ENCODE measurements around the gene MYH7.

Gene MYH7

DNA sequence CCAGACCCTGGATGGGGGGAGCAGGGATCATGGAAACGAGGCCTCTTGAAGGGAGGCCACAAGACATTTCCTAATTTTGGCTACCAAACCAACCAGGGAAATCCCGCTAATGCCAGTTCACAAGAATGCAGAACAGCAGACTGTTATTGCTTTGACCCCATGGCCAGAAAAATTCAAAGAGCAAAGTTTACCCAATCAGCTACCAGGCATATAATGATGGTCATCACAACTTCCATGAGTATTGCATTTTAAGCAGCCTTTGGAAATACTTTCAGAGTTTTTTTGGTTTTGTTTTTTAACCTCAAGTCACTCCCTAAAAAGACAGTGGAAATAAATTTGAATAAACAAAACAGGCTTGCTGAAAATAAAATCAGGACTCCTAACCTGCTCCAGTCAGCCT is 63.0 kb downstream of the MYH7 start, which contains the start of gene IL25:
TSS of gene IL25 (plus strand) at position 301 of the 400 bp plus-strand sequence.
- no peaks in the 10 kb centered on the region for H3K36me3 ChIP-seq (ENCODE audit: control insufficient read depth, insufficient read depth, low read length, severe bottlenecking)
- no peak for DNase-seq (ENCODE audit: low read depth)
- peaks cover 51% of the 10 kb centered on the region for H3K27me3 ChIP-seq (replicated peaks; ENCODE audit: control insufficient read depth, insufficient read depth, low read length)
- no peak within 1 kb of the TSS for H3K4me3 ChIP-seq (ENCODE audit: low read length)
- no peaks in the 10 kb centered on the region for H3K9me3 ChIP-seq (ENCODE audit: control insufficient read depth, low read length)
- no peak within 1 kb of the TSS for H3K9ac ChIP-seq (ENCODE audit: low read length)
- H3K4me1 ChIP-seq (ENCODE audit: control insufficient read depth, insufficient read depth, low read length) = no peaks in the 10 kb centered on the region

DNA sequence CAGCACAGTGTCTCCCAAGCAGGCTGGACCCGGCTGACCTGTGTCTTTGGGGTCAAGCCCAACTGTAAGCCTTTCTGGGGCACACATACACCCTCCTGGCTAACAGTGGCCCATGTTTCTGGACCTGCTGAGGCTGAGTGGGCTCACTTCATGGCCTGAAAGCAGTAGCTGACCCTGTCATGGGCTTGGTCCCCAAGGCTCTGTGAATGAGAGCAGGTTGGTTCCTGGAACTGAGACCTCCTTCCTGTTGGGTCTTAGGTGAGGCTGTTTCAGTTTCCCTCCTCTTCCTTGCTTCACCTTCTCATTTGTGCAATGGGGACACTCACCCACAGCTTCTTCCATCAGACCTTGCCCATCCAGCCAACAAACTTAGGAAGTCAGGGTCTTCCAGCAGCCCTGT is 63.6 kb downstream of the MYH7 start:
- H3K4me1 ChIP-seq (ENCODE audit: control insufficient read depth, insufficient read depth, low read length) = no peaks in the 10 kb centered on the region
- H3K9ac ChIP-seq (ENCODE audit: low read length) = no peak overlapping the region
- no peaks in the 10 kb centered on the region for H3K36me3 ChIP-seq (ENCODE audit: control insufficient read depth, insufficient read depth, low read length, severe bottlenecking)
- no peak overlapping the region for H3K4me3 ChIP-seq (ENCODE audit: low read length)
- peaks cover 49% of the 10 kb centered on the region for H3K27me3 ChIP-seq (replicated peaks; ENCODE audit: control insufficient read depth, insufficient read depth, low read length)
- DNase-seq (ENCODE audit: low read depth) = no peak
- no peaks in the 10 kb centered on the region for H3K9me3 ChIP-seq (ENCODE audit: control insufficient read depth, low read length)

DNA sequence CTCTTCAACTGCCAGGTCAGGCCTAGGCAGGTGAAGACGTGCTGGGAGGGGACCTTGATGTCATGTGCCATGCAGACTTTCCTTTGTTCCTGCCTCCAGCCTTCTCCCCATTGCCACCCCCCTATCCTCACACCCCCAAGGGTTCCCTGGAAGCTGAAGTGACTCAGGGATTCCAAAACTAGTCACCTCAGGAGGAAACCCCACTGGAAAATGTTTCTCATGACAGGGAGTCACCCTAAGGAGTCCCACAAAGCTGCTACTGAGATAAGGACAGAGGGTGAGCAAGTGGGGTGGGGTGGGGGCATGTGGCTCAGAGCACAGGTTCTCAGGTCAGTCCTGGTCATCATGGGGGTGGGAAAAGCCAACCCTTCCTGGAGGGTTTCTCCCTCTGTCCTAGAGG is 65.2 kb downstream of the MYH7 start:
- H3K9me3 ChIP-seq (ENCODE audit: control insufficient read depth, low read length) = no peaks in the 10 kb centered on the region
- H3K27me3 ChIP-seq (replicated peaks; ENCODE audit: control insufficient read depth, insufficient read depth, low read length) = peaks cover 36% of the 10 kb centered on the region
- H3K4me3 ChIP-seq (ENCODE audit: low read length) = no peak overlapping the region
- no peak overlapping the region for H3K9ac ChIP-seq (ENCODE audit: low read length)
- DNase-seq (ENCODE audit: low read depth) = no peak
- no peaks in the 10 kb centered on the region for H3K36me3 ChIP-seq (ENCODE audit: control insufficient read depth, insufficient read depth, low read length, severe bottlenecking)
- H3K4me1 ChIP-seq (ENCODE audit: control insufficient read depth, insufficient read depth, low read length) = no peaks in the 10 kb centered on the region

DNA sequence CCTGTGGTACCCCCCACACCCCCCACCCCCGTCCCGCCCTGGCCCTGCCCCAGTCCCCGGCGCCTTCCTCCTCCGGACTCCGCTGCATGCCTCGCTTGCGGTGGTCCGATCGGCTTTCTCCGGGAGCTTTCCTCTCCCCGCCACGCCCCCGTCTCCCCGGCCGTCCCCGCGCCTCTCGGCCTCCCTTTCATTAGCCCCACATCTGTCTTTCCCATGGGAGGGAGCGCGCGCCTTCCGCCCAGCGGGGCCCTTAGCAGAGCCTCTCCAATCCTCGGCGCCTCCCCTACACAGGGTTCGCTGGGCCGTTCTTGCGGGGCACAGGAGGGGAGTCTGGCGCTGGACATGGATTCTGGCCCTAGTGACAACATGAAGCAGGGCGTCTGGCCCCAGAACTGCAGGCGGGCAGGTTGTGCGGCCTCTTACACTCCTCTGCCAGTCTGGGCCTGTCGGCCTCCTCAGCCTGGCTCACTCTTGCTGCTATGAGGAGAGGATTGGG is 69.0 kb downstream of the MYH7 start:
- H3K27me3 ChIP-seq (replicated peaks; ENCODE audit: control insufficient read depth, insufficient read depth, low read length) = peaks cover 34% of the 10 kb centered on the region
- no peaks in the 10 kb centered on the region for H3K4me1 ChIP-seq (ENCODE audit: control insufficient read depth, insufficient read depth, low read length)
- H3K4me3 ChIP-seq (ENCODE audit: low read length) = no peak overlapping the region
- peak; percentile 95 for DNase-seq (ENCODE audit: low read depth)
- H3K36me3 ChIP-seq (ENCODE audit: control insufficient read depth, insufficient read depth, low read length, severe bottlenecking) = no peaks in the 10 kb centered on the region
- H3K9ac ChIP-seq (ENCODE audit: low read length) = no peak overlapping the region
- no peaks in the 10 kb centered on the region for H3K9me3 ChIP-seq (ENCODE audit: control insufficient read depth, low read length)

DNA sequence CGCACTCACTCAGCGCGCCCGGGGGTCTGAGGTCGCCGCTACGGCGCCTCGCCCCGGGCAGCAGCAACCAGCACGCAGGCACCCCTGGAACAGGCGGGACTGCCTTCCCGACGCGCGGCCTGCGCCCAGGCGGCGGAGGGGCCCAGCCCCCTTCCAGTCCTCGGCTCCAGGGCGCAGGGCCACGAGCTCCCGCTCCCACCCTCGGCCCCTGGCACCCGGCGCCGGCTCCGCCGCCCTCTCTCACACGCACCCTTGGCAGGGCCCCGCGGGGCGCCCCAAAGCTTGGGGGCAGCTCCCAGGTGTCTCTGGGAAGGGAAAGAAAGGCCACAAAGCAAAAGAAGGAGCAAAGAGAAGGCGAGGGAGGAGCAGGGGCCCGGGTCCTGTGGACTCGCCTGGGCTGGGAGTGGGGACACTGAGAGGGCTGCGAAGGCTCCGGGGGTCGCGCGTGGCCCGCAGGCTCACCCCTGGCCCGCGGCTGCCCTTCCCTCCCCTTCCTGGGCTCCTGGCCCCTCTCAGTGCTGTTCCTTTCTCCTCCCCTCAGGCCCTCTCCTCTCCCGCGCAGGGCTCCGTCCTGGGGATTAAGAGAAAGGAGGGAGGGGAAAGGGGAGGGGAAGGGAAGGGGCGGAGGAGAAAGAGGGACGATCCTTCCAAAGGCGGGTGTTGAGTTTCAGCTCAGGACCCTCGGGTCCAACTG is 69.6 kb downstream of the MYH7 start:
- Histone ChIP-seq H3K9ac (ENCODE audit: low read length) (peak overlapping the region; percentile 59), H3K4me3 (ENCODE audit: low read length) (peak overlapping the region; percentile 48), H3K27me3 (replicated peaks; ENCODE audit: control insufficient read depth, insufficient read depth, low read length) (peaks cover 34% of the 10 kb centered on the region), H3K4me1 (ENCODE audit: control insufficient read depth, insufficient read depth, low read length) (no peaks in the 10 kb centered on the region), H3K9me3 (ENCODE audit: control insufficient read depth, low read length) (no peaks in the 10 kb centered on the region), H3K36me3 (ENCODE audit: control insufficient read depth, insufficient read depth, low read length, severe bottlenecking) (no peaks in the 10 kb centered on the region)
- DNase-seq (ENCODE audit: low read depth) = peak; percentile 90

DNA sequence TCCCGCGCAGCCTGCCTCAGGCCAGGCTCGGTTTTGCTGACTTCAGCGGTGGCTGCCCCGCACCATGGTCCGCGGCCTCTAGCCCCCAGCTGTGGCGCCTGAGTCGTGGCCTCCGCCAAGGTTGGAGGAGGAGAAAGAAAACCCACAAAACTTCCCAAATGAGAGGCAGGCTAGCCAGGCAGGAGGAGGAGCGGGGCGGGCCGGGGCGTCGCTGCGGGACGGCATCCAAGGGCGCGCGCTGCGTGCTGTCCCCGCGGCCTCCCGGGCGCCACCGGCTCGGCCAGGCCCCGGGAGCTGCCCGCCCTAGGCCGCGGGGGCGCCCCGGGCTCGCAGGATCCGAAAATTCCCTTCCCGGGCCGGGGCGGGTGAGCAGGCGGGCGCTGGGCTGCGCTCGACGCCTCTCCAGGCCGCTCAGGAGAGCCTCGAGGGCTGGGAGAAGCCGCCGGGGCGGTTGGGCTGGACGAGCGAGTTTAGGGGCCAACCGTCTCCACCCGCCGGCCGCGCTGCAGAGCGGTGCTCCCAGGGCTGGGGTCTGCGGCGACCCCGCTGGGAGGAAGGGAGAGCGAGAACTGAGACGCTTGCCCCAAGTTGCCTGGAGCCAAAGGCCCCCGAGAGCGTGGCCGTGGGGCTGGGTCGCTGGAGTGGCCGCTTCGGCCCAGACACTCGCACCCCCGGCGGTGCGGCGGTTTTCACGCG is 70.3 kb downstream of the MYH7 start, which contains the start of gene EFS:
TSS of gene EFS (minus strand) at position 137 of the 696 bp plus-strand sequence. CDS start 147 bp downstream, outside the sequence.
- peak; percentile 71 for DNase-seq (ENCODE audit: low read depth)
- Histone ChIP-seq H3K4me1 (ENCODE audit: control insufficient read depth, insufficient read depth, low read length) (no peaks in the 10 kb centered on the region), H3K27me3 (replicated peaks; ENCODE audit: control insufficient read depth, insufficient read depth, low read length) (peaks cover 27% of the 10 kb centered on the region), H3K4me3 (ENCODE audit: low read length) (peak within 1 kb of the TSS; percentile 56), H3K9me3 (ENCODE audit: control insufficient read depth, low read length) (no peaks in the 10 kb centered on the region), H3K9ac (ENCODE audit: low read length) (peak within 1 kb of the TSS; percentile 75), H3K36me3 (ENCODE audit: control insufficient read depth, insufficient read depth, low read length, severe bottlenecking) (no peaks in the 10 kb centered on the region)

DNA sequence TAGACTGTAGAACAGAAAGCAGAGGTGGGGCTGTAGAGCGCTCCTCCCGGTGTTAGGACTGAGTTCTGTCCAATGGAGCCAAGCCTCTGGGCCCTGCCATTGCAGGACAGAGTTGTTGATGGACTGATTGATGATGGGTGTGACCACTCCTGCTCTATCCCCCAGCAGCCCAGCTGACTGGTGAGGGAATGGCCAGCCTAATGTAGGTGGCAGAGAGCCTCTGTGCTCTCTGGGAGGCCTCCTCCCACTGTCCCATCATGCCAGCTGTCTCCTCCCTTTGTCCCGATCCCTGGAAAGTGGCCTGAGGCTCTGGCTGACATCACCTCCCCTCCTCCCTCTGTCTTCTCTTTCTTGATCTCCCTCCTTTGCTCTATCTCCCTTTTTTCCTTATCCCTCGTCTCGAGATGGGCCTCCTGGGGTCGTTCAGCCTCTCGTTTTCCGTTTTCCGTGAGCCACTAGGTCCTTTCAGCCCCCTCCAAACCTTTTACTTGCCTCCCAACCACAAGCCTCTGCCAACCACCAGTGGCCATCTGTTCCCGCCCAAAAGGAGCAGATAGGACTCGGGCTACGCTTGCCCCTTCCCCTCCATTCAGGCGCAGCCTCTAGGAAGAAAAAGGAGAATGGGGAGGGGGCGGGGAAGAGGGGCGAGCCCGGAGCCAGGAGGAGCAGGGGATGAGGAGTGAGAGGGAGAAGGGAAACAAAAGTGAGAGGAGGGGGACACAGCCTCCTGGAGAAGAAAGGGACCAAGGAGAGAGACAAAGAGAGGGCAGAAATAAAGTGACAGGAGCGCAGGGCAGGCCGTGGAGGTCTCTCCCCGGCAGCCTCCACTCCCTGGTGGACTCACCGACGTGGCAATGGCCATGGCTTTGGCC is 71.1 kb downstream of the MYH7 start:
- H3K4me3 ChIP-seq (ENCODE audit: low read length) = peak overlapping the region; percentile 56
- peaks cover 24% of the 10 kb centered on the region for H3K27me3 ChIP-seq (replicated peaks; ENCODE audit: control insufficient read depth, insufficient read depth, low read length)
- no peaks in the 10 kb centered on the region for H3K9me3 ChIP-seq (ENCODE audit: control insufficient read depth, low read length)
- H3K36me3 ChIP-seq (ENCODE audit: control insufficient read depth, insufficient read depth, low read length, severe bottlenecking) = no peaks in the 10 kb centered on the region
- peak; percentile 73 for DNase-seq (ENCODE audit: low read depth)
- no peaks in the 10 kb centered on the region for H3K4me1 ChIP-seq (ENCODE audit: control insufficient read depth, insufficient read depth, low read length)
- peak overlapping the region; percentile 75 for H3K9ac ChIP-seq (ENCODE audit: low read length)

Measured in adipocyte (in vitro differentiated cells).